GM19099 (cell line): ENCODE measurements around the gene SETD2.

ENCODE experiments used
- POLR2A ChIP-seq: IDR thresholded peaks from 3 replicates; pipeline ENCODE4 v1.6.1; 2011; ENCODE audit warnings: low read depth; ENCODE audit not compliant: insufficient read length; ENCODE audit errors: extremely low read depth

The SETD2 gene

GRCh38 chr3:47079432-47079831, 84.5 kb downstream of the SETD2 start:
- no peak for TF ChIP-seq POLR2A

GRCh38 chr3:47073685-47074084, 90.2 kb downstream of the SETD2 start:
- TF ChIP-seq POLR2A = no peak

- TF ChIP-seq POLR2A = no peak
Observed at GRCh38 chr3:47070770-47071169, 93.1 kb downstream of the SETD2 start.

GRCh38 chr3:47065681-47066080, 98.2 kb downstream of the SETD2 start:
- no peak for TF ChIP-seq POLR2A

GRCh38 chr3:47065058-47065457, 98.9 kb downstream of the SETD2 start:
- no peak for TF ChIP-seq POLR2A

- TF ChIP-seq POLR2A = no peak
Observed at GRCh38 chr3:47057212-47057671, 106.7 kb downstream of the SETD2 start.

- no peak for TF ChIP-seq POLR2A
Observed at GRCh38 chr3:47056705-47057104, 107.2 kb downstream of the SETD2 start.

- no peak for TF ChIP-seq POLR2A
Observed at GRCh38 chr3:47054412-47054811, 109.5 kb downstream of the SETD2 start.

- TF ChIP-seq POLR2A = no peak
Observed at GRCh38 chr3:47047673-47048072, 116.2 kb downstream of the SETD2 start.

GRCh38 chr3:47047069-47047468, 116.8 kb downstream of the SETD2 start:
- no peak for TF ChIP-seq POLR2A

- TF ChIP-seq POLR2A = no peak
Observed at GRCh38 chr3:47042231-47042791, 121.6 kb downstream of the SETD2 start.

- TF ChIP-seq POLR2A = no peak
Observed at GRCh38 chr3:47041114-47041513, 122.8 kb downstream of the SETD2 start.

- TF ChIP-seq POLR2A = no peak
Observed at GRCh38 chr3:47036145-47036544, 127.8 kb downstream of the SETD2 start.

- no peak for TF ChIP-seq POLR2A
Observed at GRCh38 chr3:47035645-47036044, 128.3 kb downstream of the SETD2 start.

- TF ChIP-seq POLR2A = no peak
Observed at GRCh38 chr3:47034868-47035489, 128.9 kb downstream of the SETD2 start.

- TF ChIP-seq POLR2A = no peak
Observed at GRCh38 chr3:47028667-47029066, 135.2 kb downstream of the SETD2 start.

- TF ChIP-seq POLR2A = no peak
Observed at GRCh38 chr3:47028146-47028545, 135.8 kb downstream of the SETD2 start.

GRCh38 chr3:47024932-47025331, 139.0 kb downstream of the SETD2 start:
- no peak for TF ChIP-seq POLR2A

- no peak for TF ChIP-seq POLR2A
Observed at GRCh38 chr3:47022641-47023071, 141.3 kb downstream of the SETD2 start.
